ENCODE data around the gene LRRN3. TPM values are rescaled to one million over a fixed set of nuclear protein-coding genes. Genes with fewer than 3 reads are reported as not detected.

The LRRN3 gene
- total RNA-seq (2021): not detected in 2 replicates
- Bru-seq, nascent RNA: not detected
- percentile 2 among the genes with signal in this experiment for BruChase-seq, experiment 1, labeled RNA remaining after a 2-hour chase
- not detected for BruChase-seq, experiment 2, labeled RNA remaining after a 6-hour chase
- long read RNA-seq, partial matches to known transcripts: 0 of 5 reads
- long read RNA-seq, other reads (novel, unspliced or antisense): 5 of 5 reads

DNA sequence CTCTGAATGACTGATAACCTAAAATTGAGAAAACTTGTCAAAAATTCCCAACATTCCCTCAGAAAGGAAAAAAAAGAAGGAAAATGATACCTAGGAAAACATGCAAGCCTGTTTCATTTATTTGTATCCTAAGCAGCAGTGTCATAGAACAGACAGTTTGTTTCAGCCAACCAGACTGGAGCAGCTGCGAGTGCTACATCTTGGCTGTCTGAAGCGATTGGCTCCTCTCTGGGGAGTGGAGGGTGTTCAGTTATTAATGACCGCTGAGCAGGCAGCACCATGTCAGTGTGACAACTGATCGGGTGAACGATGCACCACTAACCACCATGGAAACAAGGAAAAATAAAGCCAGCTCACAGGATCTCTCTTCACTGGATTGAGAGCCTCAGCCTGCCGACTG lies at the start of gene LRRN3:
LRRN3 (plus strand) TSS at position 282 of the 400 bp plus-strand sequence. CDS start 31,646 bp downstream, outside the sequence.
- Histone ChIP-seq H3K4me1 (replicated peaks; ENCODE audit: insufficient read depth) (no peaks in the 10 kb centered on the region), H3K27ac (no peak within 1 kb of the TSS), H3K36me3 (ENCODE audit: low read depth) (no peaks in the 10 kb centered on the region), H3F3A (ENCODE audit: insufficient read depth, low read depth) (no peaks in the 10 kb centered on the region), H3K4me2 (no peak within 1 kb of the TSS), H3K9me3 (ENCODE audit: insufficient read depth, low read depth) (no peaks in the 10 kb centered on the region), H3K79me2 (ENCODE audit: low read depth) (no peaks in the 10 kb centered on the region), H3K4me3 (no peak within 1 kb of the TSS), H4K20me1 (ENCODE audit: insufficient read depth) (no peaks in the 10 kb centered on the region), H2AFZ (no peak within 1 kb of the TSS), H3K9me2 (ENCODE audit: insufficient read depth) (no peaks in the 10 kb centered on the region), H3K27me3 (ENCODE audit: insufficient read depth, low read depth) (no peaks in the 10 kb centered on the region)
- TF ChIP-seq, protein P1, sequence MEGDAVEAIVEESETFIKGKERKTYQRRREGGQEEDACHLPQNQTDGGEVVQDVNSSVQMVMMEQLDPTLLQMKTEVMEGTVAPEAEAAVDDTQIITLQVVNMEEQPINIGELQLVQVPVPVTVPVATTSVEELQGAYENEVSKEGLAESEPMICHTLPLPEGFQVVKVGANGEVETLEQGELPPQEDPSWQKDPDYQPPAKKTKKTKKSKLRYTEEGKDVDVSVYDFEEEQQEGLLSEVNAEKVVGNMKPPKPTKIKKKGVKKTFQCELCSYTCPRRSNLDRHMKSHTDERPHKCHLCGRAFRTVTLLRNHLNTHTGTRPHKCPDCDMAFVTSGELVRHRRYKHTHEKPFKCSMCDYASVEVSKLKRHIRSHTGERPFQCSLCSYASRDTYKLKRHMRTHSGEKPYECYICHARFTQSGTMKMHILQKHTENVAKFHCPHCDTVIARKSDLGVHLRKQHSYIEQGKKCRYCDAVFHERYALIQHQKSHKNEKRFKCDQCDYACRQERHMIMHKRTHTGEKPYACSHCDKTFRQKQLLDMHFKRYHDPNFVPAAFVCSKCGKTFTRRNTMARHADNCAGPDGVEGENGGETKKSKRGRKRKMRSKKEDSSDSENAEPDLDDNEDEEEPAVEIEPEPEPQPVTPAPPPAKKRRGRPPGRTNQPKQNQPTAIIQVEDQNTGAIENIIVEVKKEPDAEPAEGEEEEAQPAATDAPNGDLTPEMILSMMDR (conservative IDR thresholded peaks at IDR 0.05): no peak
- TF ChIP-seq EZH2 (IDR thresholded peaks at IDR 0.05; ENCODE audit: low read depth): no peak
- ChIA-PET POLR2A (ENCODE audit: unreplicated experiment) (no interaction called here), CTCF (no interaction called here)
- BruUV-seq (replicated peaks): no TSS peak
- DNase-seq: no peak
- intact Hi-C loops (cut with micrococcal nuclease; ENCODE audit: unreplicated experiment): loop anchor here (2.0 to 10.0 kb wide), 3 partner anchors 392 to 1246 kb away; no protein-coding TSS in a partner anchor

DNA sequence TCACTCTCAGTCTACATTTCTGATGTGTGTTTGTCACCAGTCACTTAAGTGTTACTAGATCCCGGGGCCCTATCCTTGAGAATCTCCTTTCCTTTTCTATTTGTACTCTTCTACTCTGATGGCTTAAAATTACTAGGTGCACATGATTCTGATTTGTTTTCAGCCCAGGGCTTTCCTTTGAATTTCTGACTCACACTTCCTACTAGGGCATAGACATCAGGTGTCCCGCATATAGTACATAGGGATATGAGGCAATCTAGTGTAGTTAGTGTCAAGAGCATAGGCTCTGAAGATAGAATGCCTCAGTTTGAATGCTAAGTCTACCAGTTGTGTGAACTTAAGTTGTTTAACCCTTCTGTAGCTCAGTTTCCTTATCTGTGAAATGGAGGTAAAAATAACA lies 49.4 kb upstream of the LRRN3 start:
- Histone ChIP-seq H2AFZ (no peak overlapping the region), H3K4me1 (replicated peaks; ENCODE audit: insufficient read depth) (no peaks in the 10 kb centered on the region), H4K20me1 (ENCODE audit: insufficient read depth) (no peaks in the 10 kb centered on the region), H3K4me2 (no peak overlapping the region), H3K27me3 (ENCODE audit: insufficient read depth, low read depth) (no peaks in the 10 kb centered on the region), H3K9me3 (ENCODE audit: insufficient read depth, low read depth) (no peaks in the 10 kb centered on the region), H3K4me3 (no peak overlapping the region), H3F3A (ENCODE audit: insufficient read depth, low read depth) (no peaks in the 10 kb centered on the region), H3K9me2 (ENCODE audit: insufficient read depth) (no peaks in the 10 kb centered on the region; the same call in 1 of the 2 replicates), H3K27ac (no peak overlapping the region), H3K36me3 (ENCODE audit: low read depth) (no peaks in the 10 kb centered on the region), H3K79me2 (ENCODE audit: low read depth) (no peaks in the 10 kb centered on the region)
- BruUV-seq (replicated peaks): no TSS peak
- TF ChIP-seq, protein P1 (conservative IDR thresholded peaks at IDR 0.05): no peak
- TF ChIP-seq EZH2 (IDR thresholded peaks at IDR 0.05; ENCODE audit: low read depth): no peak
- CTCF ChIA-PET: no interaction called here
- POLR2A ChIA-PET (ENCODE audit: unreplicated experiment): interaction anchor here (1.0 kb wide), 1 partner anchor 1211 kb away, joined by 4 read pairs; no protein-coding TSS in a partner anchor
- DNase-seq: peak in 1 of 2 experiments; percentile 39
- intact Hi-C loops (cut with micrococcal nuclease; ENCODE audit: unreplicated experiment): no loop called here

DNA sequence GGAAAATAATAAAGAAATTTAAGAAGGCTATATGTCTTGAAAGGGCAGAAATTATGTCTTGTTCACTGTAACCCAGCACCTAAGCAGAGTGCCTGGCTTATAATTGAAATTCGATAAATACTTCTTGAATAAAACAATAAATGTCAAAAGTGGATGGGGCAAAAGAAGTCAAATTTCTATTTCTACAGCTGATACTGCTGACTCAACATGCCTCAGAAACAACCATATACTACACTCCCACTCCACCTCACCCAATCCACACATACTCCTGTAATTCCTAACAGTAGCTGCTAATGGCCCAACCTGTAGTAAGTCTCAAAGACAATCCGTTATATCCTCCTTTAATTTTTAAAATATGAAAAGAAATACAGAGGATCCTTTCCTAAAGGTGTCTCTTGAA lies 48.1 kb upstream of the LRRN3 start:
- Histone ChIP-seq H3K27ac (no peak overlapping the region), H3F3A (ENCODE audit: insufficient read depth, low read depth) (no peaks in the 10 kb centered on the region), H3K4me3 (no peak overlapping the region), H3K9me2 (ENCODE audit: insufficient read depth) (no peaks in the 10 kb centered on the region; the same call in 1 of the 2 replicates), H3K4me2 (no peak overlapping the region), H4K20me1 (ENCODE audit: insufficient read depth) (no peaks in the 10 kb centered on the region), H2AFZ (no peak overlapping the region), H3K9me3 (ENCODE audit: insufficient read depth, low read depth) (no peaks in the 10 kb centered on the region), H3K4me1 (replicated peaks; ENCODE audit: insufficient read depth) (no peaks in the 10 kb centered on the region), H3K36me3 (ENCODE audit: low read depth) (no peaks in the 10 kb centered on the region), H3K79me2 (ENCODE audit: low read depth) (no peaks in the 10 kb centered on the region), H3K27me3 (ENCODE audit: insufficient read depth, low read depth) (no peaks in the 10 kb centered on the region)
- no peak for DNase-seq
- POLR2A ChIA-PET (ENCODE audit: unreplicated experiment): interaction anchor here (1.0 kb wide), 1 partner anchor 1209 kb away, joined by 4 read pairs; no protein-coding TSS in a partner anchor
- intact Hi-C loops (cut with micrococcal nuclease; ENCODE audit: unreplicated experiment): no loop called here
- TF ChIP-seq EZH2 (IDR thresholded peaks at IDR 0.05; ENCODE audit: low read depth): no peak
- TF ChIP-seq, protein P1 (conservative IDR thresholded peaks at IDR 0.05): no peak
- CTCF ChIA-PET: no interaction called here
- BruUV-seq (replicated peaks): no TSS peak

All from PC-9 (cell line).